Measurements from ENCODE around the gene EIPR1.
"Not testable (repeated sequence)": the region's sequence is repeated elsewhere in the genome, so short reads cannot be mapped to it uniquely, and the experiment has no call there.

Gene EIPR1

DNA sequence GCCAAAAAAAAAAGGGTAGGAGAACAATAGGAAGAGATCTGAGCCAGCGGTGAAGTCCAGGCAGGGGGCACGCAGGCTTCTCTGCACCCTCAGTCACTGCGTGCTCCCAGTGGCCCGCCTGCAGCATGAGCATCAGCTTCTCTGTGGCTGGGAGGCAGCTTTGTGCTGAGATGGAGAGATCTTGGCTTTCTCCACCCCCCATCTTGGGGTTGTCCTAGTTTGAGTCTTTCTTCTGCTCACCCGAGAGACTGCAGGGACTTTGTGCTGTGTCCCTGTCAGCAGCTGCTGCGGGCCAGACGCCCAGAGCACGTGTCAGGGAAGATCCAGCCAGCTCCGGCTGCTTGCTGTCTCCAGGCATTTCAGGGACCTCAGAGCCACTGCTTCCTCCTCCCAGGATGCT is 22.2 kb upstream of the EIPR1 start:
- DNase-seq: no peak

DNA sequence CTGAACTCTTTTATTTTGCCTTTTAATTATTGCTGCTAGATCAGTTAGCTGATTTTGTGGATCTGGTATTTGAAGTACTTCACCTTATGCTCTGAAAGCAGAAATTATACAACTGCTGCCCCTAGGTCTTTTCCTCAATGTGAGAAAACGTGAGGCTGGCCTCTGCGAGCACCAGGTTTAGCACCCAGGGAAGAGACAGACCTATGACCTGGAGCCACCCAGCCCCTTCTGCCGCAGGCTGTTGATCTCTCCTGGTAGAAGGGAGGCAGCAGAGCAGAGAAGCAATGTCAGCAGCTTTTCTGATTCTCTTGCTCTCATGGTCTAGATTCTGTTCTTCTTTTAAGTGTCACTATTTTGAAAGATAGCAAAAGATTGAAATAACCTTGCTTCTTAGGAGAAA is 21.8 kb upstream of the EIPR1 start:
- no peak for DNase-seq

DNA sequence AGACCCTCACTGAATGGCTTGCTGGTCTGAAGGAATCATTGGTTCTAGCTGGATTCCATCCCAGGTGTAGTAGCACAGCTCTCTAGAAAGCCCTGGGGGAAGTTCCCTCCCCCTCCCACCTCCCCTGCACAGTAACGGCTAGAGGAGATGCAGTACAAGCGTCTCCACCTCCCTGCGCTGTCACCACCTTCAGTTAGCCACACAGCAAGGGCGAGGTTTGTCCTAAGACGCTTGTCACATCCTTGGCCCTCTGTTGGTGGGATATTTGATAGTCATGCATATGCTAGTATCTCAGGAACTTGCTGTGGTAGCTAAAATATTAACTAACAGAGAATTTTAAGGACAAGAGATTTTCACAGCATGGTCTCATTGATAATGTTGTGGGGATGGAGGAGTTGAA is 21.2 kb upstream of the EIPR1 start:
- DNase-seq: no peak

- no peak for DNase-seq
These were observed 19.4 kb upstream of the EIPR1 start for GRCh38 chr2:3396920-3397559.

- no peak for DNase-seq
These were observed 14.6 kb upstream of the EIPR1 start for GRCh38 chr2:3392216-3392615.

GRCh38 chr2:3390041-3390440 is 12.4 kb upstream of the EIPR1 start:
- DNase-seq: no peak

DNA sequence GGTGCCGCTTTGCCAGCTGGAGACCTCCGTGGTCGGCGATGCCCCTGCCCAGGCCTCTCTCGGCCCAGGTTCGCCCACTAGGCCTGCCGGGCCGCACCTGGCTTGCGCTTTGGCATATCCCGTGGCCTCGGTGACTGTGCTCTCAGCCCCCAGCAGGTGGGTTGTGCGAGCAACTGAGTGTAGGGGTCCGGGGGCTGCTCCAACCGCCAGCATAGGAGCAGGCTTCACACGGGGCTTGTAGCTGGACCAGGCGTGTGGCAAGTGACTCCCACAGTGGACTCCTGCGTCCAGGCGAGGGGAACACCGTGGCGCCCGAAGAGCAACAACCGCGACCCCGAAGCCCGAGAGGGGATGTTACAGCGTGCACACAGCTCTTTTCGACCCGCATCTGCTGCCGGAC is 11.6 kb upstream of the EIPR1 start:
- DNase-seq: no peak

DNA sequence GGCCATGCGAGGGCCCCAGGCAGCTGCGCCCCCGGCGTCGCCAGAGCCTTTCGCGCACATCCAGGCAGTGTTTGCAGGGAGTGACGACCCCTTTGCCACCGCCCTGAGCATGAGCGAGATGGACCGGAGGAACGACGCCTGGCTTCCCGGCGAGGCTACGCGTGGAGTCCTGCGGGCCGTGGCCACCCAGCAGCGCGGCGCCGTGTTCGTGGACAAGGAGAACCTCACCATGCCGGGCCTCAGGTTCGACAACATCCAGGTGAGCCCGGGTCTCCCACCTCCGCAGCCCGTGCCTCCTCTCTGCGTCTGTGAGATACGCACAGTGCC is 10.8 kb upstream of the EIPR1 start:
- DNase-seq: no peak

- no peak for DNase-seq
These were observed 10.2 kb upstream of the EIPR1 start for GRCh38 chr2:3387644-3388411.

- DNase-seq: no peak
These were observed 9.4 kb upstream of the EIPR1 start for GRCh38 chr2:3387011-3387410.

DNA sequence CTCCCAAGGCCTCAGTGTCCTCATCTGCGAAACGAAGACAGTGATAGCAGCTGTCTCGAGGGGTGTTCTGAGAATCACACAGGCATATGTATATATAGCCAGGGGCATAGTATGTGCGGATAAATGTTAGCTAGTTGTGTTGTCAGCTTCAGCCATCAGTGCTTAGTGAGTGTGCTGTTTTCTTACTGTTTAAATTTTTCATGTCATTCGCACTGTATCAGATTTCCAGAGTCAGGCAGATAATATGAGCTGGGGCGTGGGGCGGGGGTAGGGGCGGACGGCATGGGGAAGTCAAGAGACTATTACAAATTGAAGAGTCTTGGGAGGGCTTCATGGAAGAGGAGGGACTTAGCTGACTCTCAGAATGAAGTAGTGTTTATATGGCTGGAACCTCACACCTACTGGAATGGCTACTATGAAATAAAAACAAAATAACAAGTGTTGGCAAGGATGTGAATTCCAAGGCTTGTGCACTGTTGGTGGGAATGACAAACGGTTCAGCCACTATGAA is 8.9 kb upstream of the EIPR1 start:
- no peak for DNase-seq

GRCh38 chr2:3379647-3380534 is 2.3 kb upstream of the EIPR1 start, which contains the start of gene TRAPPC12:
TSS of gene TRAPPC12 (plus strand) at chr2:3379694. CDS start at chr2:3387624, 7,930 bp downstream.
- DNase-seq: peak; percentile 93

GRCh38 chr2:3379339-3379646 is 1.7 kb upstream of the EIPR1 start:
- no peak for DNase-seq

GRCh38 chr2:3377279-3377611 is 373 bp downstream of the EIPR1 start:
- DNase-seq: no peak

GRCh38 chr2:3376821-3377220 is 797 bp downstream of the EIPR1 start:
- DNase-seq: no peak

DNA sequence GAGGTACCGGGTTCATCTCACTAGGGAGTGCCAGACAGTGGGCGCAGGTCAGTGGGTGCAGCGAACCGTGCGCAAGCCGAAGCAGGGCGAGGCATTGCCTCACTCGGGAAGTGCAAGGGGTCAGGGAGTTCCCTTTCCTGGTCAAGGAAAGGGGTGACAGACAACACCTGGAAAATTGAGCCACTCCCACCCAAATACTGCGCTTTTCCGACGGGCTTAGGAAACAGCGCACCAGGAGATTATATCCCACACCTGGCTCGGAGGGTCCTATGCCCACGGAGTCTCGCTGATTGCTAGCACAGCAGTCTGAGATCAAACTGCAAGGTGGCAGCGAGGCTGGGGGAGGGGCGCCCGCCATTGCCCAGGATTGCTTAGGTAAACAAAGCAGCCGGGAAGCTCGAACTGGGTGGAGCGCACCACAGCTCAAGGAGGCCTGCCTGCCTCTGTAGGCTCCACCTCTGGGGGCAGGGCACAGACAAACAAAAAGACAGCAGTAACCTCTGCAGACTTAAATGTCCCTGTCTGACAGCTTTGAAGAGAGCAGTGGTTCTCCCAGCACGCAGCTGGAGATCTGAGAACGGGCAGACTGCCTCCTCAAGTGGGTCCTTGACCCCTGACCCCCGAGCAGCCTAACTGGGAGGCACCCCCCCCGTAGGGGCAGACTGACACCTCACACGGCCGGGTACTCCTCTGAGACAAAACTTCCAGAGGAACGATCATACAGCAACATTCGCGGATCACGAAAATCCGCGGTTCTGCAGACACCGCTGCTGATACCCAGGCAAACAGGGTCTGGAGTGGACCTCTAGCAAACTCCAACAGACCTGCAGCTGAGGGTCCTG is 8.1 kb downstream of the EIPR1 start:
- not testable (repeated sequence) for DNase-seq

DNA sequence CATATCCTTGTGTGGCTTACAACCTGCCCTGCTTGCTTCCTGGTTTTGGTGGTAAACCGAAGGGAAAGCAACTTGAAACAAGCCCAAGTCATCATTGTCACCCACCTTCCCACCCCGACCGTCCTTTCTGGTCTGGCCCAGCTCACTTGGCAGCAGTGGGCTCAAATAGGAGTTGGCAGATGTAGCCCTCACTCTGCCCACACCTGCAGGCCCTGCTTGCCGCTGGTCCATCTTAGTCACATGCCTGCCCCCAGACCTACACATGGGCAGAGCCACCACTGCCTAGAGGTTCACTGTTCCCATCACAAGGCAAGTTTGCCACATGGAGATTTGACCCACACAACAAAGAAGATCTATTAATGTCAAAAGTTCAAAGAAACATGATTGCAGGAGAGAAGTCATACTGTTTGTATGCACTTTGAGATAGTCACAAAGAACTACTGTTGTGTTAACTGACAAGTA is 9.3 kb downstream of the EIPR1 start:
- DNase-seq: no peak

GRCh38 chr2:3365219-3365618 is 12.4 kb downstream of the EIPR1 start:
- DNase-seq: no peak

GRCh38 chr2:3361518-3362389 is 15.9 kb downstream of the EIPR1 start:
- no peak for DNase-seq

DNA sequence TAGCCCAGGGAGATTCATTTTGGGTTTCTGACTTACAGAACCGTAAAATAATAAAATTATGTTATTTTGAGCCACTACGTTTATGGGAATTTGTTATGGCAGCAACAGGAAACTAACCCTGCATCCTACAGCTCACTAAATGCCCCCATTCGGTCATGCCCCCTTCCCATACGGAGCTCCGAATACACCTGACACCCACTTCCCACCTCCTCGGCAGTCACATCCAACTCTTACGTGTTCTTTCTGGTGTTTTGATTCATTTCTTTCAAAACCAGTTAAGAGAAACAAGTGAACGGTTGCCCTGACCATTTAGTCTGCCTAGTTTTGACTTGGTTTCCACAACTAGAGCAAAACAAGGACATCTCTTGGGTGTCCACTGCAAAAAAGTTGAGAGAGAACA is 19.7 kb downstream of the EIPR1 start:
- no peak for DNase-seq

- DNase-seq: not testable (repeated sequence)
These were observed 20.2 kb downstream of the EIPR1 start for GRCh38 chr2:3357446-3357845.

DNA sequence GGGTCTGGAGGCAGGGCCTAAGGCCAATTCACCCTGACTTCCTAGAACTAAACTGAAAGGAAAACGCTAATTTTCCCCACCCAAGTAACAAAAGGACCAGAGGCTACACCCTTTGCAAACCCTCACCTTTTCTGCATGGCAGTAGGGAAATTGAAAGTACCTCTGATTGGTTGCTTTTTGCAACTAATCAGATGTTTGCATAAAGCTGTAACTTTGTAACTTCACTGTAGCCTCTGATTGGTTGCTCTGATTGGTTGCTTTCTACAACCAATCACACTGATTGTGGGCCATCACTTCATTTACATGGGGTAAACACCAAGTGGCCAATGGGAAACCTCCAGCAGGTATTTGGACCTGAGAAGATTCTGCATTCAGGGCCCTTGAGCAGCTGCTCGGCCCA is 20.8 kb downstream of the EIPR1 start:
- no peak for DNase-seq
